Smooth muscle cell (in vitro differentiated cells): ENCODE measurements around the gene AADAT. TPM values are rescaled to one million over a fixed set of nuclear protein-coding genes. Genes with fewer than 3 reads are reported as not detected.

Experiments used
- DNase-seq: peaks from one replicate; lab custom pipeline; 2025; ENCODE audit not compliant: unreplicated experiment; lab: John Stamatoyannopoulos, UW
- H2AFZ ChIP-seq: fragments of 200-600 bp; sonication (generic); 2 replicates; pipeline ENCODE4 v1.6.0; 2016; ENCODE audit warnings: antibody characterized with exemption, low read depth, mild to moderate bottlenecking
- H3F3A ChIP-seq: fragments of 200-600 bp; sonication (generic); 2 replicates; pipeline ENCODE4 v1.6.0; 2017; ENCODE audit warnings: antibody characterized with exemption, low read depth
- H3K27ac ChIP-seq: fragments of 200-600 bp; sonication (generic); 2 replicates; pipeline ENCODE4 v1.5.1; 2016; ENCODE audit warnings: low read depth, mild to moderate bottlenecking
- H3K27me3 ChIP-seq: fragments of 200-600 bp; sonication (generic); 2 replicates; pipeline ENCODE4 v1.6.1; 2016; ENCODE audit warnings: low read depth, mild to moderate bottlenecking
- H3K36me3 ChIP-seq: fragments of 200-600 bp; sonication (generic); 2 replicates; pipeline ENCODE4 v1.5.1; 2016; ENCODE audit warnings: low read depth
- H3K4me1 ChIP-seq: fragments of 200-600 bp; sonication (generic); 2 replicates; pipeline ENCODE4 v1.5.1; 2016; ENCODE audit warnings: low read depth
- H3K4me2 ChIP-seq: fragments of 200-600 bp; sonication (generic); 2 replicates; pipeline ENCODE4 v1.6.0; 2016; ENCODE audit warnings: mild to moderate bottlenecking
- H3K4me3 ChIP-seq: fragments of 200-600 bp; sonication (generic); 2 replicates; pipeline ENCODE4 v1.5.1; 2016; ENCODE audit warnings: mild to moderate bottlenecking
- H3K79me2 ChIP-seq: fragments of 200-600 bp; sonication (generic); 2 replicates; pipeline ENCODE4 v1.6.0; 2016; ENCODE audit warnings: low read depth, mild to moderate bottlenecking
- H3K9ac ChIP-seq: fragments of 200-600 bp; sonication (generic); 2 replicates; pipeline ENCODE4 v1.6.0; 2016; ENCODE audit warnings: low read depth
- H3K9me3 ChIP-seq: fragments of 200-600 bp; sonication (generic); replicated peaks from 2 replicates; pipeline ENCODE4 v1.5.1; 2016; ENCODE audit warnings: low read depth
- H4K20me1 ChIP-seq: fragments of 200-600 bp; sonication (generic); 2 replicates; pipeline ENCODE4 v1.6.0; 2016; ENCODE audit warnings: low read depth
- WGBS: methylation state at CpG from one replicate; pipeline ENCODE4 v1.1.7; 2016; ENCODE audit warnings: low lambda C conversion rate; 5-methylcytosine and 5-hydroxymethylcytosine counted together
- polyA plus RNA-seq: library from polyadenylated mRNA; unstranded; fragments of >200 nt; fragmentation: Nextera tagmentation; extraction: Ambion mirVana; gene quantifications from 2 replicates; pipeline ENCODE4 v1.2.1, GENCODE V29; 2016
- total RNA-seq: library from RNA; depleted of rRNA; stranded (reverse); fragments of >200 nt; gene quantifications from 2 replicates; pipeline ENCODE4 v1.2.3, GENCODE V29; 2014
- TF ChIP-seq, protein P1 (sequence below): fragments of 200-600 bp; sonication (generic); IDR thresholded peaks from 2 replicates; pipeline ENCODE4 v1.5.1; 2017; ENCODE audit warnings: borderline replicate concordance, mild to moderate bottlenecking, antibody characterized with exemption; ENCODE audit not compliant: insufficient read depth, poor library complexity, severe bottlenecking

AADAT gene
- total and polyA plus RNA-seq, 2 experiments from 2014 or later, result 13.4 to 18.8 TPM

- H3F3A ChIP-seq, result no peaks in the 10 kb centered on the region
- TF ChIP-seq, protein P1, sequence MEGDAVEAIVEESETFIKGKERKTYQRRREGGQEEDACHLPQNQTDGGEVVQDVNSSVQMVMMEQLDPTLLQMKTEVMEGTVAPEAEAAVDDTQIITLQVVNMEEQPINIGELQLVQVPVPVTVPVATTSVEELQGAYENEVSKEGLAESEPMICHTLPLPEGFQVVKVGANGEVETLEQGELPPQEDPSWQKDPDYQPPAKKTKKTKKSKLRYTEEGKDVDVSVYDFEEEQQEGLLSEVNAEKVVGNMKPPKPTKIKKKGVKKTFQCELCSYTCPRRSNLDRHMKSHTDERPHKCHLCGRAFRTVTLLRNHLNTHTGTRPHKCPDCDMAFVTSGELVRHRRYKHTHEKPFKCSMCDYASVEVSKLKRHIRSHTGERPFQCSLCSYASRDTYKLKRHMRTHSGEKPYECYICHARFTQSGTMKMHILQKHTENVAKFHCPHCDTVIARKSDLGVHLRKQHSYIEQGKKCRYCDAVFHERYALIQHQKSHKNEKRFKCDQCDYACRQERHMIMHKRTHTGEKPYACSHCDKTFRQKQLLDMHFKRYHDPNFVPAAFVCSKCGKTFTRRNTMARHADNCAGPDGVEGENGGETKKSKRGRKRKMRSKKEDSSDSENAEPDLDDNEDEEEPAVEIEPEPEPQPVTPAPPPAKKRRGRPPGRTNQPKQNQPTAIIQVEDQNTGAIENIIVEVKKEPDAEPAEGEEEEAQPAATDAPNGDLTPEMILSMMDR, result no peak
- no peak overlapping the region for H3K9ac ChIP-seq
- no peak overlapping the region for H3K4me2 ChIP-seq
- no peaks in the 10 kb centered on the region for H3K36me3 ChIP-seq
- no peaks in the 10 kb centered on the region for H4K20me1 ChIP-seq
- H2AFZ ChIP-seq, result no peak overlapping the region
- no peaks in the 10 kb centered on the region for H3K27me3 ChIP-seq
- no peaks in the 10 kb centered on the region for H3K9me3 ChIP-seq
- no peaks in the 10 kb centered on the region for H3K79me2 ChIP-seq
- WGBS, result 80% methylated on average over 5 of the region's 5 CpGs
- DNase-seq, result no peak
- H3K27ac ChIP-seq, result no peak overlapping the region
- no peak overlapping the region for H3K4me3 ChIP-seq
- H3K4me1 ChIP-seq, result no peaks in the 10 kb centered on the region
Observed at GRCh38 chr4:170137466-170137865, 47.7 kb upstream of the AADAT start.

DNA sequence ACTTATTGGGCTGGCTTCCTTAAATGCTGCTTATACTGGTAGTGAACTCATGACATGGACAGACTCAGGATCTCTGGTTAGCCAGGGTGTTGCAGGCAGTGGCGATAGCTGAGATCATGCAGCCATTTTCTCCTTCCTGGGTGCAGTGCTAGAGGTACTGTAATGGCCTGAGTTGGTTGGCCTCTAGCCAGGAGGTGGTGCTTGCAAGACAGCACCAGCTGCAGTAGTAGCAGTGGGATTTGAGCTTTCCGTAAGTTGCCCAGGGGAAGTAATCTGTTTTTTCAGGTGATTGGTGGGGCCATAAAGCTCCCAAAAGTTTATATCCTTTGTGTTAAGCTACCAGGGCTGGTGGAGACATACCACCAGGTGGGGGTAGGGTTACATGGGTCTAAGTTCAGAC, 45.1 kb upstream of the AADAT start:
- no peaks in the 10 kb centered on the region for H3K4me1 ChIP-seq
- TF ChIP-seq, protein P1, result no peak
- H3K4me2 ChIP-seq, result no peak overlapping the region
- H3K79me2 ChIP-seq, result no peaks in the 10 kb centered on the region
- no peak overlapping the region for H3K27ac ChIP-seq
- no peak for DNase-seq
- H3K36me3 ChIP-seq, result no peaks in the 10 kb centered on the region
- H4K20me1 ChIP-seq, result no peaks in the 10 kb centered on the region
- H3K9me3 ChIP-seq, result no peaks in the 10 kb centered on the region
- H3K4me3 ChIP-seq, result no peak overlapping the region
- H3F3A ChIP-seq, result no peaks in the 10 kb centered on the region
- no peaks in the 10 kb centered on the region for H3K27me3 ChIP-seq
- H3K9ac ChIP-seq, result no peak overlapping the region
- no peak overlapping the region for H2AFZ ChIP-seq
- 89% methylated on average over 2 of the region's 2 CpGs for WGBS

- Histone ChIP-seq H3K27ac (no peak overlapping the region), H3K9me3 (no peaks in the 10 kb centered on the region), H3K9ac (no peak overlapping the region), H3K4me1 (no peaks in the 10 kb centered on the region), H4K20me1 (no peaks in the 10 kb centered on the region), H3K4me3 (no peak overlapping the region), H2AFZ (no peak overlapping the region), H3K4me2 (no peak overlapping the region), H3F3A (no peaks in the 10 kb centered on the region), H3K27me3 (no peaks in the 10 kb centered on the region), H3K79me2 (no peaks in the 10 kb centered on the region), H3K36me3 (no peaks in the 10 kb centered on the region)
- WGBS, result 85% methylated on average over 9 of the region's 9 CpGs
- no peak for DNase-seq
- TF ChIP-seq, protein P1, result no peak
Observed at GRCh38 chr4:170128219-170128804, 38.6 kb upstream of the AADAT start.

DNA sequence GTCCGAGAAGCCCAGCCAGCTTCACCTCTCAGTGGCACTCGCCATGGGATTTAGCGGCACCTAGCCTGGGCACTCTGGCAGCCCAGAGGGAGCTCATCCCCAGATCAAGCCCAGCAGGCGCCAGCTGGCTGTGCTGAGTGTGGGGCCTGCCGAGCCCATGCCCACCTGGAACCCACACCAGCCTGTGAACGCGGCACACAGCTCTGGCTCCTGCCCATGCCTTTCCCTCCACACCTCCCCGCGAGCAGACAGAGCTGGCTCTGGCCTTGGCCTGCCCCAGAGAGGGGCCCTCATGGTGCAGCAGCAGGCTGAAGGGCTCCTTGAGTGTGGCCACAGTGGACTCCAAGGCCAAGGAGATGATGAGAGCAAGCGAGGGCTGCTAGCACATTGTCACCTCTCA, 38.0 kb upstream of the AADAT start:
- Histone ChIP-seq H3K4me3 (no peak overlapping the region), H3K9ac (no peak overlapping the region), H4K20me1 (no peaks in the 10 kb centered on the region), H3K36me3 (no peaks in the 10 kb centered on the region), H3K4me1 (no peaks in the 10 kb centered on the region), H2AFZ (no peak overlapping the region), H3K27ac (no peak overlapping the region), H3K9me3 (no peaks in the 10 kb centered on the region), H3K4me2 (no peak overlapping the region), H3K79me2 (no peaks in the 10 kb centered on the region), H3F3A (no peaks in the 10 kb centered on the region), H3K27me3 (no peaks in the 10 kb centered on the region)
- no peak for DNase-seq
- TF ChIP-seq, protein P1, result no peak
- 94% methylated on average over 10 of the region's 10 CpGs for WGBS
